GM21529 (cell line): ENCODE results near the gene CCSER1.
"Not testable (repeated sequence)": the region's sequence is repeated elsewhere in the genome, so short reads cannot be mapped to it uniquely, and the experiment has no call there.

Experiments
- ATAC-seq: cut with Tn5 transposase; IDR thresholded peaks from one replicate; pipeline ENCODE4 v1.9.1; 2021; ENCODE audit not compliant: unreplicated experiment

Gene CCSER1

GRCh38 chr4:91620952-91621351 is 1493.8 kb downstream of the CCSER1 start:
- ATAC-seq, result no peak

DNA sequence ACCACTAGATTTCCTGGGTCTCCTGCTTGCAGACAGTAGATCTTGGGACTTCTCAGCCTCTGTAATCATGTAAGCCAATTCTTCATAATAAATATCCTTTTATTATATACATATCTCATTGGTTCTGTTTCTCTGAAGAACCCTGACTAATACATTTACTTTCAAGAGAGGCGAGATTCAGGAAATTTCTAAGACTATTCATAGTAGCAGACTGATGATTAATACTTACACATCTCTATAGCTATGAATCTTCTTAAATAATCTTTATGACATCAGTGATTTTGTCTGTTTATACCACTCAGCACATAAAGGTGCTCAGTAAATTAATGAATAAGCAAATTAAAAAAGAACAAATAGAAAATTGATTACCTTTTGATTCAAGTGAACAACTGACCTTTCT is 1494.3 kb downstream of the CCSER1 start:
- no peak for ATAC-seq

DNA sequence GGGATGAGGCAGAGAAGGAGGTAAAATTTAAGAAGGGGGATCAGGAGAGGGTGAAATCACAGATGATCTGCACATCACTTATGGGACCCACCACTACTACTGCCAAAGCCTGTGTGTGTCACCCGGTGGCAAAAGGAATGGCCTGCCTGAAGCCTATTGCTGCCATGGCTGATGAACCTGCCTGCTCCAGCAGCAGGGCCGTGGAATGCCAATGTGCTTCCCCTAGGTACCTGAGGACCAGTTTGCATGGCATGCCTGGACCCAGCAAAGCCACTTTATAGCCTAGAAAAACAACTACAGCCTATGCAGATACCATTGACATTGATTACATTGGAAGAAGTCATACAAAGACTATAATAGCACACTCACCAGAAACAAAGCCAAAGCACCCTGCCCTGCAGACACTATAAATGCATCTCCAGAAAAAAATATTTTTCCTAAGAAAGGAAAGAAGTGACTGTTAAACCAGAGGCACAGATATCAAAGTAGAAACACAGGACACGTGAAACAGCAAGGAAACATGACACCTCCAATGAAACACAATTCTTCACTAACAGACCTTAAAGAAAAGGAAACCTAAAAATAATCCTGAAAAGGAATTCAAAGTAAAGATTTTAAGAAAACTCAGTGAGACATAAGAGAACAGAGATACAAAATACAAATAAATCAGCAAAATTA is 1495.9 kb downstream of the CCSER1 start:
- no peak for ATAC-seq

DNA sequence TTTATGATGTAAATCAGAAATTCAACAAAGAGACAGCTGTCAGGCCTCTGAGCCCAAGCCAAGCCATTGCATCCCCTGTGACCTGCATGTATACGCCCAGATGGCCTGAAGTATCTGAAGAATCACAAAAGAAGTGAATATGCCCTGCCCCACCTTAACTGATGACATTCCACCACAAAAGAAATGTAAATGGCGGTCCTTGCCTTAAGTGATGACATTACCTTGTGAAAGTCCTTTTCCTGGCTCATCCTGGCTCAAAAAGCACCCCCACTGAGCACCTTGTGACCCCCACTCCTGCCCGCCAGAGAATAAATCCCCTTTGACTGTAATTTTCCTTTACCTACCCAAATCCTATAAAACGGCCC is 1496.4 kb downstream of the CCSER1 start:
- not testable (repeated sequence) for ATAC-seq

GRCh38 chr4:91630054-91630453 is 1502.9 kb downstream of the CCSER1 start:
- no peak for ATAC-seq

- no peak for ATAC-seq
Observed at GRCh38 chr4:91630764-91631163, 1503.6 kb downstream of the CCSER1 start.

- no peak for ATAC-seq
Observed at GRCh38 chr4:91631335-91631734, 1504.1 kb downstream of the CCSER1 start.

GRCh38 chr4:91636083-91636482 is 1508.9 kb downstream of the CCSER1 start:
- ATAC-seq, result no peak
